Left ventricle myocardium inferior (tissue), 1 donor: ENCODE results near the gene CASZ1. TPM values are rescaled to one million over a fixed set of nuclear protein-coding genes. Genes with fewer than 3 reads are reported as not detected.

ENCODE experiments used
- DNase-seq: peaks from one replicate; pipeline ENCODE4 v3.0.0-alpha.2; 2020
- H3K27ac ChIP-seq: fragments of 200-600 bp; replicated peaks from 2 replicates; pipeline ENCODE4 v1.8.0; 2021
- H3K27me3 ChIP-seq: fragments of 200-600 bp; 2 replicates; pipeline ENCODE4 v1.8.0; 2021; ENCODE audit warnings: low read depth
- H3K36me3 ChIP-seq: fragments of 200-600 bp; 2 replicates; pipeline ENCODE4 v1.8.0; 2021
- H3K4me1 ChIP-seq: fragments of 200-600 bp; 2 replicates; pipeline ENCODE4 v1.8.0; 2021
- H3K4me3 ChIP-seq: fragments of 200-600 bp; 2 replicates; pipeline ENCODE4 v1.8.0; 2021; ENCODE audit warnings: mild to moderate bottlenecking, moderate library complexity
- H3K9me3 ChIP-seq: fragments of 200-600 bp; replicated peaks from 2 replicates; pipeline ENCODE4 v1.8.0; 2021
- CTCF ChIP-seq: fragments of 200-600 bp; IDR thresholded peaks from 2 replicates; pipeline ENCODE4 v1.8.0; 2021; ENCODE audit warnings: antibody characterized with exemption, mild to moderate bottlenecking, borderline replicate concordance
- intact Hi-C: fragments of 100-400 bp; cut with micrococcal nuclease; formaldehyde crosslinking; loops from one replicate; pipeline ENCODE4 v1.11.0; 2022
- total RNA-seq: library from RNA; stranded (reverse); fragmentation: NEBNext Ultra II Directional; extraction: Animal tissue kit (Norgen Biotek cat#: 25700); gene quantifications from one replicate; pipeline ENCODE4 v1.2.1, GENCODE V29; 2021
- donor health status: DM: no; HTN: yes; CAD: no; lungs with severe emphysema.

Gene CASZ1
- total RNA-seq, 1 donor from 2014 or later = 56.3 TPM

DNA sequence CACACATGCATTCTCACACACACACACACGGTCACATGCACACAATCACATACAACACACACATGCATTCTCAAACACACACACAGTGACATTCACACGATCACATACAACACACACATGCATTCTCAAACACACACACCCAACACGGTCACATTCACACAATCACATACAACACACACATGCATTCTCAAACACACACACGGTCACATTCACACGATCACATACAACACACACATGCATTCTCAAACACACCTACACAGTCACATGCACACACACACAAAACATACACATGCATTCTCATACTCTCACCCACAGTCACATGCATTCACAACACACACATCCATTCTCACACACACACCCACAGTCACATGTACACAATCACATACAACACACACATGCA is 135.0 kb downstream of the CASZ1 start:
- intact Hi-C loops = no loop called here
- DNase-seq = no peak
- H3K36me3 ChIP-seq = peaks cover 32% of the 10 kb centered on the region
- TF ChIP-seq CTCF = no peak
- no peaks in the 10 kb centered on the region for H3K9me3 ChIP-seq
- peaks cover 40% of the 10 kb centered on the region for H3K4me1 ChIP-seq
- H3K27me3 ChIP-seq = no peaks in the 10 kb centered on the region
- H3K27ac ChIP-seq = no peak overlapping the region
- no peak overlapping the region for H3K4me3 ChIP-seq

GRCh38 chr1:10659646-10660540 is 136.6 kb downstream of the CASZ1 start:
- intact Hi-C loops = no loop called here
- DNase-seq = no peak
- Histone ChIP-seq H3K4me3 (no peak overlapping the region), H3K27ac (no peak overlapping the region), H3K4me1 (peaks cover 25% of the 10 kb centered on the region), H3K9me3 (no peaks in the 10 kb centered on the region), H3K36me3 (peaks cover 28% of the 10 kb centered on the region), H3K27me3 (no peaks in the 10 kb centered on the region)
- no peak for TF ChIP-seq CTCF

DNA sequence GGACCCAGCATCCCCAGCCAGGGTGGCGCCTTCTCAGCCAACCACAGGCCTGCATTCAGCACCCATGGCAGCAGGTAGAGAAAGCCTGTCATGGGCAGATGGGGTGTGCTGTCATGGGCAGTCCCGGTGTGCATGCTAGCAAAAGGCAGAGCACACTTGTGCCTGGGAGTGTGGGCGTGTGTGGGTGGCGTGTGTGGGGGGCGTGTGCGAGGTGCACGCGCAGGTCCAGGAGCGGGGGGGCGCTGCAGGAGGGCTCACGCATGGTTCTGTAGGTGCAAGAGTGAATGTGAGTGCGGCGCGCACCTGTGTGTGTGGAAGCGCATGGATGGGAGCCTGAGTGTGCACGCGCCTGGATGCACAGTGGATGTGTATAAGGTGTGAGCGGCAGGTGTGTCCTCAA is 137.2 kb downstream of the CASZ1 start:
- no peak for TF ChIP-seq CTCF
- H3K9me3 ChIP-seq = no peaks in the 10 kb centered on the region
- peaks cover 18% of the 10 kb centered on the region for H3K4me1 ChIP-seq
- DNase-seq = no peak
- intact Hi-C loops = no loop called here
- H3K4me3 ChIP-seq = no peak overlapping the region
- H3K27me3 ChIP-seq = no peaks in the 10 kb centered on the region
- H3K27ac ChIP-seq = no peak overlapping the region
- peaks cover 30% of the 10 kb centered on the region for H3K36me3 ChIP-seq

- Histone ChIP-seq H3K36me3 (peaks cover 37% of the 10 kb centered on the region), H3K27ac (no peak overlapping the region), H3K27me3 (no peaks in the 10 kb centered on the region), H3K9me3 (no peaks in the 10 kb centered on the region), H3K4me3 (no peak overlapping the region), H3K4me1 (peaks cover 11% of the 10 kb centered on the region)
- no peak for DNase-seq
- intact Hi-C loops = no loop called here
- TF ChIP-seq CTCF = no peak
These were observed 137.9 kb downstream of the CASZ1 start for GRCh38 chr1:10658396-10659066.

DNA sequence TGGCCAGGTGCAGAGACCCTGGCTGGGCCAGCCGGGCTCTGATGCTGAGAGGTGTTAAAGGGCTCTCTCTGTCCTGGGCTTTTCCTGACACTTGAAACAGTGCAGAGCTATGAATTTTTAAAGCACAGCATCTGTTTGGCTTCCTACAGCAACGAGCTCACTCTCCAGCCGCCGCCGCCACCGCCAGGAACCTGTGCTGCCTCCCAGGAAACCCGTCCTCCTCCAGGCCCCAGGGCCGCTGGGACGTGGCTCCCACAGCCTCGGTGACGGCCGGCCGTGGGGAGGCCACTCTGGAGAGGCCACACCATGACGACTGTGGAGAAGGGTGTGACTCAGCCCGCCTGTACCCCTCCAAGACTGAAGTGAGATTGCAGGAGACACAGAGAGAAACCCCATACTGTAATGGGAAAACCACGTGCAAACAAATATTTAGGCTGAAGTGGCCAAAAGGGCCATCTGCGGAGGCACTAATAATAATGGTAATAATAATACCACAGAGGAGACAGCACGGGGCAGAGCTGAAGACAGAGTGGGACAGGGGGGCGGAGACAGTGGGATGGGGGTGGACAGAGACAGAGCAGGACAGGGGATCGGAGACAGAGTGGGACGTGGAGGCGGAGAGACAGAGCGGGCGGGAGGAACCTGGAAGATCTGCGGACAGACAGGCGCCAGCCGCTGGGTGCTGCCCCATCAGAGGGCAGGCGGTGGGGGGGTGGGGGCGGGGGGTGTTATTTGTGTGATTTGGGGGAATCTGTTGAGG is 139.2 kb downstream of the CASZ1 start:
- Histone ChIP-seq H3K27me3 (no peaks in the 10 kb centered on the region), H3K36me3 (peaks cover 46% of the 10 kb centered on the region), H3K4me1 (peaks cover 4% of the 10 kb centered on the region), H3K27ac (no peak overlapping the region), H3K4me3 (no peak overlapping the region), H3K9me3 (no peaks in the 10 kb centered on the region)
- no peak for DNase-seq
- no peak for TF ChIP-seq CTCF
- intact Hi-C loops = no loop called here
